Thyroid gland (tissue), 4 donors: ENCODE measurements around the gene PIEZO2.

Source experiments
- POLR2A ChIP-seq, 2 donors: fragments of 450-650 bp; IDR thresholded peaks; one replicate each; pipeline ENCODE4 v1.6.1; 2017; ENCODE audit warnings: antibody characterized with exemption in 2 of 2, mild to moderate bottlenecking in 2 of 2, moderate library complexity in 1 of 2
- TF ChIP-seq, protein P1 (sequence below), 6 experiments: fragments of 200-600 bp in 3 of 6; fragments of 450-650 bp in 3 of 6; sonication (generic) in 3 of 6; IDR thresholded peaks; one replicate each; pipeline ENCODE4 v1.5.1; 2016 to 2019; ENCODE audit warnings: antibody characterized with exemption in 6 of 6, mild to moderate bottlenecking in 2 of 6, inconsistent platforms in 1 of 6, moderate library complexity in 1 of 6

GRCh38 chr18:10784596-10785202 is 364.7 kb downstream of the PIEZO2 start:
- TF ChIP-seq, protein P1, sequence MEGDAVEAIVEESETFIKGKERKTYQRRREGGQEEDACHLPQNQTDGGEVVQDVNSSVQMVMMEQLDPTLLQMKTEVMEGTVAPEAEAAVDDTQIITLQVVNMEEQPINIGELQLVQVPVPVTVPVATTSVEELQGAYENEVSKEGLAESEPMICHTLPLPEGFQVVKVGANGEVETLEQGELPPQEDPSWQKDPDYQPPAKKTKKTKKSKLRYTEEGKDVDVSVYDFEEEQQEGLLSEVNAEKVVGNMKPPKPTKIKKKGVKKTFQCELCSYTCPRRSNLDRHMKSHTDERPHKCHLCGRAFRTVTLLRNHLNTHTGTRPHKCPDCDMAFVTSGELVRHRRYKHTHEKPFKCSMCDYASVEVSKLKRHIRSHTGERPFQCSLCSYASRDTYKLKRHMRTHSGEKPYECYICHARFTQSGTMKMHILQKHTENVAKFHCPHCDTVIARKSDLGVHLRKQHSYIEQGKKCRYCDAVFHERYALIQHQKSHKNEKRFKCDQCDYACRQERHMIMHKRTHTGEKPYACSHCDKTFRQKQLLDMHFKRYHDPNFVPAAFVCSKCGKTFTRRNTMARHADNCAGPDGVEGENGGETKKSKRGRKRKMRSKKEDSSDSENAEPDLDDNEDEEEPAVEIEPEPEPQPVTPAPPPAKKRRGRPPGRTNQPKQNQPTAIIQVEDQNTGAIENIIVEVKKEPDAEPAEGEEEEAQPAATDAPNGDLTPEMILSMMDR (IDR thresholded peaks at IDR 0.05), result no peak
- no peak for TF ChIP-seq POLR2A (IDR thresholded peaks at IDR 0.05)
